Measurements from ENCODE around the gene ANTXR1.

GRCh38 chr2:69050802-69051201, 37.8 kb downstream of the ANTXR1 start:
- TF ChIP-seq EZH2 (IDR thresholded peaks at IDR 0.05; ENCODE audit: low read length, missing control alignments) (no peak), CTCF (conservative IDR thresholded peaks at IDR 0.05 in 1 of 2, IDR thresholded peaks at IDR 0.05 in 1 of 2; ENCODE audit: low read depth in 1 of 2, low read length in 2 of 2) (no peak)
